ENCODE results near the gene CCDC182. TPM values are rescaled to one million over a fixed set of nuclear protein-coding genes. Genes with fewer than 3 reads are reported as not detected.

CCDC182 gene
- not detected for total RNA-seq
- long read RNA-seq: 0 reads

DNA sequence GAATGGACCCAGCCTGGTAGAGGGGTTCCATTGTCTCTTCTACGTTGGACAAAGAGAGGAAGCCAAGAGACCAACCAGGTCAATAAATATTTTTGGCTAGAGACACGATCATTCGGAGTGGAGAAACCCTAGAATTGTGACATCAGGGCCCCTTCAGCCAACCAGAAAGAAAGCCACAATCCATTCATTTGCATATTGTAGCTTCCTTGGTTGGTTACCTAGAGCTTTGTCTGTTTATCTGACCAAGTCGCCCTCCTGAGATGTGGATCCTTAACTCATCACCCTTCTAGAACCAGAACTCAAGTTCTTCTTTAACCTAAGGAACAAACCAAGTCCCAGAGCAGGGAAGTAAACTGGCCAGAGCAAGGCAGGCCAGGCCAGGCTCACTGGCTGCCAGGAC, at the start of gene CCDC182:
Gene CCDC182 (minus strand): TSS at position 58 of the 400 bp plus-strand sequence. CDS start 27 bp downstream, at position 31.
- ATAC-seq: no peak
- DNase-seq: no peak
- intact Hi-C loops (cut with micrococcal nuclease): loop anchor here (5.0 kb wide), 1 partner anchor 613 kb away; no protein-coding TSS in a partner anchor

DNA sequence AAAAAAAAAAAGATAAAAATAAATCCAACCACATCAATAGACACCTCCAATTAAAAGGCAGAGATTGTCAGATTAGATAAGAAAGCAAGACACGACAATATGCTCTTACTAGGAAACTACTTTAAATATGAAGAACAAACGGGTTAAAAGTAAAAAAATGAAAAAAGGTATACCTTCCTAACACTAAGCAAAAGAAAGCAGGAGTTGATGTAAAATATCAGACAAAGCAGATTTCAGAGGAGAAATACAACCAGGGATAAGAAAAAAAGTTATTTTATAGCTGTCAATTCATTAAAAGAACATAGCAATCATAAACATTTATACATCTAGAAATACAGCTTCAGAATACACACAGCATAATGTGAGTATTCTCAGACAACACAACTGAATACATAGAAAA, 49.7 kb upstream of the CCDC182 start:
- no peak for ATAC-seq
- intact Hi-C loops (cut with micrococcal nuclease): no loop called here
- DNase-seq: no peak

- intact Hi-C loops (cut with micrococcal nuclease): no loop called here
- ATAC-seq (no peak), DNase-seq (no peak)
Observed at GRCh38 chr17:57788725-57789124, 43.6 kb upstream of the CCDC182 start.

DNA sequence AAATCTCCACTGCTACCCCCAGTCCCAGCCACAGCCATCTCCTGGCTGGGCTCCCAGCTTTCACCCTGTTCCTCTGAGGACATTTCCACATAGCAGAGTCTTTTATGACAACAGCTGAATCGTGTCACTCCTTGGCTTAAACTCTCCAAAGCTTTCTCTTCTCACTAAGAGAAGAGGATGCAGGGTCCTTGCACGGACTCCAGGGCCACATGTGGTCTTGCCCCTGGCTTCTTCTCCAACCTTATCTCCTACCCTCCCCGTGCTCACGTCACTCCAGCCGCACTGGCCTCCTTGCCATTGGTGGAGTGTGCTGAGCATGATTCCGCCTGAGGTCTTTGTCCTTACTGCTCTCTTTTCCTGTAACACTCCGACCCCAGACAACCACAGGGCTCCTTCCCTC, 39.9 kb upstream of the CCDC182 start:
- intact Hi-C loops (cut with micrococcal nuclease): no loop called here
- peak; percentile 87 for ATAC-seq
- DNase-seq: peak; percentile 80

DNA sequence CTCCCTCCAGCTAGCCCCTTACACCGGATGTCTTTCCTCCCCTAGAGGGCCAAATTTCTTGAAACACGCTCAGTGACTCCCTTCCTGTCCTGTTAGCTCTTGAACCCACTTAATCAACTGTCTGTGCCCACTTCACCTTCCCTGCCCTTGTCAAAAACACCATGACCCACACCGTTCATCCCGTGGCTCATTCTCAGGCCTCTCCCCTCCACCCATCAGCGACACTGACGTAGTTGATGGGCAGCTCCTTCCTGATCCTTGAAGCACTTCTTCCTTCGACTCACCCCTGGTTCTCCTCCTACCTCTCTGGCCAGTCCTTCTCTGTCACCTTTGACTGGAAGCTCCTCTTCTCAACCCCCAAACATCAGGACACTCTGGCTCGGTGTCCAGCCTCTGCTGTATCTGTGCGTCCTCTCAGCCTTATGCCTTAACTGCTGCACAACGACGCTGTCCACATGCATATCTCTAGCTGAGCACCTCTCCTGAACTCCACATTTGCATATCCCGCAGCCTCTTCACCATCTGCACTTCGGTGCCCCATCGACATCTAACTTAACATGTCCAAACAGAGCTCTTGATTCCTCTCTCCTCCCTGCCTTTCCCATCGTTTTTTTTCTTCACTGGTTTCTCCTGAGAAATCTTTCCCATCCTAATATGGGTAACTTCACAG, 39.3 kb upstream of the CCDC182 start:
- intact Hi-C loops (cut with micrococcal nuclease): no loop called here
- DNase-seq (no peak), ATAC-seq (peak; percentile 13)

- peak; percentile 74 for ATAC-seq
- intact Hi-C loops (cut with micrococcal nuclease): no loop called here
- DNase-seq: peak; percentile 87
Observed at GRCh38 chr17:57783338-57783742, 38.2 kb upstream of the CCDC182 start.

GRCh38 chr17:57782647-57783337, 37.7 kb upstream of the CCDC182 start:
- intact Hi-C loops (cut with micrococcal nuclease): no loop called here
- DNase-seq: no peak
- no peak for ATAC-seq

DNA sequence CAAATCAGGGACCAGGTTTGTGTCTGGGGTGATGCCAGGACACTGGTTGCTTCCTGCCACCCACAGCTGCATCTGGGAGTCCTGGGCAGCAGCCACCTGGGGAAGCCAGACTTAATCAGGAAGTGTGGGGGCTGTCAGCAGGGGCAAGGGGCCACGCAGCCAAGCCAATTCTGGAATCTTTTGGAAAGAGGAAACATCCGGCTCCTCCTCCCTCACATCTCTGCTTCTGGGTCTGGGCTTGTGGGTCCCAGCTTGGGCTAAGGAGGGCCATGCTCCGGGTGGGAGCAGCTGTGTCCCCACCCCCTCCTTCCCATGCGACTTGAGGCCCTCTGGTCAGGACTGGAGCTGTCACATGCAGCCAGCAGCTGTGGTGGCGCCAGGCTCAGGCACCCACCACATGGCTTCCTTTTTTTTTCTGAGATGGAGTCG, 37.0 kb upstream of the CCDC182 start:
- DNase-seq (peak; percentile 45), ATAC-seq (peak; percentile 19)
- intact Hi-C loops (cut with micrococcal nuclease): no loop called here

GRCh38 chr17:57781386-57782061, 36.4 kb upstream of the CCDC182 start:
- intact Hi-C loops (cut with micrococcal nuclease): no loop called here
- DNase-seq (no peak), ATAC-seq (no peak)

DNA sequence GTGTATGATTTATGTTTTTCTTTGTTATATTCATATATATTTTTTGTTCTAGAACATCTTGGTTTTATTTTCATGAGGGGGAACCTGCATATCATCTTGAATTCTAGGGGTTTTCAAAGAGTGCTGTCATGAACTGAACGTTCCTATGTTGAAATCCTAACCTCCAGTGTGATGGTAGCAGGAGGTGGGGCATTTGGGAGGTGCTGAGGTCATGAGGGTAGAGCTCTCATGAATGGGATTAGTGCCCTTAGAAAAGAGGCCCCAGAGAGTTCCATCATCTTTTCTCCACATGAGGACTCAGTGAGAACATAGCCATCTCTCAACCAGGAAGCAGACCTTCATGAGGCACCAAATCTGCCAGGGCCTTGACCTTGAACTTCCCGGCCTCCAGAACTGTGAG, 34.6 kb upstream of the CCDC182 start:
- DNase-seq: no peak
- no peak for ATAC-seq
- intact Hi-C loops (cut with micrococcal nuclease): no loop called here

DNA sequence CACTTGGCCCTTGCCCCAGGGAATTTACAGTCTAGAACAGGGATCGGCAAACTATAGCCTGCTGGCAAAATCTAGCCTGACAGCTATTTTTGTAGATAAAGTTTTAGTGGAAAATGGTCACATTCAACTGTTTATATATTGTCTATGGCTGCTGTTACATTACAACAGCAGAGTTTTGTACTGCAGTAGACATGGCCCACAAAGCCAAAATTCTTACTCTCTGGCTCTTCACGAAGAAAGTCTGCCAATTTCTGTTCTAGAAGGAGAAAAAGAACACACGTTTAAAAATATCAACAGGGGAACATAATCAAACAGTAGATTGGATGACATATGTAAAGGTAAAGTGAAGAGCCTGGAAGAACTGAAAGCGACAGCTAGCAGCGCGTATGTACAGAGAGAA, 33.2 kb upstream of the CCDC182 start:
- DNase-seq (no peak), ATAC-seq (no peak)
- intact Hi-C loops (cut with micrococcal nuclease): no loop called here

DNA sequence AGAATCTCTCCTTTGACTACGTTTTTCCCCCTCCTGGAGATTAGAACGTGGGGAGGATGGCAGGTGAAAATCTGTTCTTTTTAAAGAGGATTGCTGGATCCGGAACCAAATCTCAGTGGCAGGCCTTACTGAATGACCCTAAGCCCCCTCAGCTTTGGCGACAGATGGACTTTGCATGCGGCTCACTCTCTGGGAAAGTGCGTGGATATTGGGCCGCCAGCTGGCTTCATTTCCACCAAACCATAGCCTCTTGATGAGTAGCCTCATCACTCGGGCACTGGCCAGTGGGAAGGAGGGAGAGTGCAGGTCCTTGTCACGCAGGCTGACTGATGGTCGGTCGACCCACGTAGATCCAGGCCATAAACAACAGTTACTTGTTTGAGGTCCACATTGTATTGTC, 31.3 kb upstream of the CCDC182 start:
- DNase-seq (no peak), ATAC-seq (no peak)
- intact Hi-C loops (cut with micrococcal nuclease): no loop called here

- no peak for ATAC-seq
- intact Hi-C loops (cut with micrococcal nuclease): no loop called here
- no peak for DNase-seq
Observed at GRCh38 chr17:57774872-57775271, 29.8 kb upstream of the CCDC182 start.

- intact Hi-C loops (cut with micrococcal nuclease): no loop called here
- DNase-seq (no peak), ATAC-seq (no peak)
Observed at GRCh38 chr17:57773557-57773956, 28.5 kb upstream of the CCDC182 start.

DNA sequence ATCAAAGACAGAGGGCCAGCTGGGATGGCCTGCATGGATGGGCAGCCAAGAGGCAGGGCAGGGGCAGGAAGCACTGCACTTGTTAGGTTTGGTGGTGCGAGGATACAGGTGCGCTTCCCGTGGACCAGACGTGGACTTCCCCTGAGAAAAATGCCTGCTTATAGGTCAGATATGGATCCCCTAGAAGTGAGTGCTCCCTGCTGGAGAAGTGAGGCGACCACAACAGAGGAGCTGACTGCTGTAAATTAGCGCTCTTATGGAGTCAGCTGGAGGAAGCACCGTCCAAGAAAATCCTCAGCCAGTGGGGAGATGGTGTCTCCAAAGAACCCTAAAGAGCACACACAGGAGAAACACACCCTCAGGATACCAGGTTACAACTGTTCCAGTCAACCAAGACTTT, 27.7 kb upstream of the CCDC182 start:
- no peak for ATAC-seq
- no peak for DNase-seq
- intact Hi-C loops (cut with micrococcal nuclease): no loop called here

GRCh38 chr17:57767561-57767960, 22.5 kb upstream of the CCDC182 start:
- intact Hi-C loops (cut with micrococcal nuclease): no loop called here
- DNase-seq: no peak
- no peak for ATAC-seq

- intact Hi-C loops (cut with micrococcal nuclease): no loop called here
- no peak for DNase-seq
- no peak for ATAC-seq
Observed at GRCh38 chr17:57766318-57766943, 21.3 kb upstream of the CCDC182 start.

DNA sequence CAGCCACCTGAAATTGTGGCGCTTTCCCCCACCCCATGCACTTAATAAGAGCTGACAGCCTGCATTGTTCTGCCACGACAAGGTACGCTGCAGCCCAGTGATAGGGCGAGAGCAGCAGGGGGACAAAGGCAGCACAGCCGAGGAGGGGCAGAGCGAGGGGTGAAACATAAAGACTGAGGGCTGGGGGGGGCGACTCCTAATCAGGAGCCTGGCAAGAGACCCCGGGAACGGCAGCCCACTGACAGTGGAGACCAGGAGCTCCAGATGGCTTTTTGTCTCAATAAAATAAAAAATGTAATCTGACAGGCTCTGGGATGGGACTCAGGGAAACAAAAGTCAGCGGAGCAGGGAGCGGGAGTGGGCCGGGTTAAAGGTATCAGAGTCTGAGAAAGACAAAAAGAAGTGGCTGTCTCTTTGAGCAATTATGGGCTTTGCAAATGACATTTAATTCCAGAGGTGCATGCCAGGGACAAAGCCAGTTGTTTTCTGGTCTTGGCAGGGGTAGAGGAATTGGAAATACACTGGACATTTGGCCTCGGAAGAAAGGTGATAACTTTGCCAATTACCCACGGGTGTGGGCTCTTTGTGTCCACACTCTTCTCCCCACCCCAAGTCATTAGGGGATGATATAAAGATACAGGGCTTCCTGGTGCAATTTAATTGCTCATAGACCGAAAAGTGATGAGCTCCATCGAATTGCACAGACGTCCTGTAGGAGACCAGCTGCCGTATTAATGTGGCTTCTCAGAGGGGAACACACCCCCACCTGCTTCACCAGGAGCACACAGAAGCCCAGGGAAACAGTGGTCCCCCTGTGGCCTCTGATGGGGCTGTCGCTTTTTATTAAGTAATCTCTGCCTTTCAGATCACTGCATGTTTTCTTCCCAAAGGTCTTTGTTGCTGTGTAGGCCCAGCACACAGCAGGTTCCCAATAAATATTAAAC, 17.6 kb upstream of the CCDC182 start:
- intact Hi-C loops (cut with micrococcal nuclease): no loop called here
- DNase-seq (no peak), ATAC-seq (no peak)

DNA sequence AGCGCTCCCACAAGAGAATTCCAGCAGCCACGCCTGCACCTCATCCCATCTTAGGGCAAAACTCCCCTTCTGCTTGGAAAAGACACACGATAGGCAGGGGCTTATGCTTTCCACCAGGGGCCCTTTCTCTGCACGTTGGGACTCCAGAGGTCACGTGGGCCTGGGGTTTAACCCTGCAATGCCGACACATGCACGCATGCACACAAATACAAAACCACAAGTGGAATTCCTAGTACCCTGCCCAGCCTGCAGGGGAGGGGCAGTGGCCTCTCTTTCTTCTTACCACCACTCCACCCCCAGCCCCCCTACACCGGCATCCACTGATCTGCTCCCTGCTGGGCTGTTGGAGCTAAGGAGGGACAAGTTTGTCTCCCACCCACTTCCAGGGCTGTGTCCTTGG, 16.8 kb upstream of the CCDC182 start:
- intact Hi-C loops (cut with micrococcal nuclease): no loop called here
- DNase-seq (no peak), ATAC-seq (no peak)

Measured in left ventricle myocardium superior (tissue), 1 donor.